Measurements from ENCODE around the gene SARDH. TPM values are rescaled to one million over a fixed set of nuclear protein-coding genes. Genes with fewer than 3 reads are reported as not detected.
A peak's percentile ranks its signal among the peaks of the same experiment; 100 is the strongest.
"Not testable (repeated sequence)": the region's sequence is repeated elsewhere in the genome, so short reads cannot be mapped to it uniquely, and the experiment has no call there.

The SARDH gene
- total and polyA plus RNA-seq, 4 donors, result 6.9 to 10.5 (median 8.8) TPM

GRCh38 chr9:133759946-133760345 is 21.8 kb upstream of the SARDH start:
- Histone ChIP-seq H3K27me3 (ENCODE audit: control insufficient read depth, insufficient read depth, low read length) (no peaks in the 10 kb centered on the region), H3K9me3 (ENCODE audit: control insufficient read depth, insufficient read depth, low read length) (no peaks in the 10 kb centered on the region), H3K4me1 (ENCODE audit: control insufficient read depth, insufficient read depth, low read length) (peaks cover 9% of the 10 kb centered on the region), H3K4me3 (ENCODE audit: low read depth, low read length) (no peak overlapping the region), H3K27ac (ENCODE audit: low read depth, low read length) (no peak overlapping the region), H3K36me3 (ENCODE audit: control insufficient read depth, insufficient read depth, low read length) (peaks cover 40% of the 10 kb centered on the region)
- DNase-seq (ENCODE audit: low read depth in 4 of 6, low spot score in 6 of 6), result no peak
- no CpG with 5 or more reads among the region's 11 CpGs for WGBS (ENCODE audit: insufficient coverage)

GRCh38 chr9:133759146-133759900 is 21.2 kb upstream of the SARDH start:
- WGBS (ENCODE audit: insufficient coverage), result 89% methylated on average over 12 of the region's 32 CpGs
- no peak overlapping the region for H3K4me3 ChIP-seq (ENCODE audit: low read depth, low read length)
- DNase-seq (ENCODE audit: low read depth in 4 of 6, low spot score in 6 of 6), result peak in 1 of 6 donors; percentile 34
- H3K4me1 ChIP-seq (ENCODE audit: control insufficient read depth, insufficient read depth, low read length), result peaks cover 9% of the 10 kb centered on the region
- H3K9me3 ChIP-seq (ENCODE audit: control insufficient read depth, insufficient read depth, low read length), result no peaks in the 10 kb centered on the region
- H3K27me3 ChIP-seq (ENCODE audit: control insufficient read depth, insufficient read depth, low read length), result no peaks in the 10 kb centered on the region
- H3K27ac ChIP-seq (ENCODE audit: low read depth, low read length), result no peak overlapping the region
- peaks cover 40% of the 10 kb centered on the region for H3K36me3 ChIP-seq (ENCODE audit: control insufficient read depth, insufficient read depth, low read length)

- peak in 1 of 6 donors; percentile 45 for DNase-seq (ENCODE audit: low read depth in 4 of 6, low spot score in 6 of 6)
- H3K27me3 ChIP-seq (ENCODE audit: control insufficient read depth, insufficient read depth, low read length), result no peaks in the 10 kb centered on the region
Measured at GRCh38 chr9:133758228-133758627, 20.1 kb upstream of the SARDH start.

GRCh38 chr9:133754688-133755227 is 16.6 kb upstream of the SARDH start:
- no peak overlapping the region for H3K4me3 ChIP-seq (ENCODE audit: low read depth, low read length)
- 55% methylated on average over 5 of the region's 9 CpGs for WGBS (ENCODE audit: insufficient coverage)
- peaks cover 9% of the 10 kb centered on the region for H3K4me1 ChIP-seq (ENCODE audit: control insufficient read depth, insufficient read depth, low read length)
- H3K27me3 ChIP-seq (ENCODE audit: control insufficient read depth, insufficient read depth, low read length), result no peaks in the 10 kb centered on the region
- H3K36me3 ChIP-seq (ENCODE audit: control insufficient read depth, insufficient read depth, low read length), result peaks cover 4% of the 10 kb centered on the region
- no peaks in the 10 kb centered on the region for H3K9me3 ChIP-seq (ENCODE audit: control insufficient read depth, insufficient read depth, low read length)
- H3K27ac ChIP-seq (ENCODE audit: low read depth, low read length), result no peak overlapping the region
- no peak for DNase-seq (ENCODE audit: low read depth in 4 of 6, low spot score in 6 of 6)

More at GRCh38 chr9:133758228-133758627, 20.1 kb upstream of the SARDH start:
- peaks cover 31% of the 10 kb centered on the region for H3K36me3 ChIP-seq (ENCODE audit: control insufficient read depth, insufficient read depth, low read length)
- no peak overlapping the region for H3K27ac ChIP-seq (ENCODE audit: low read depth, low read length)
- peaks cover 9% of the 10 kb centered on the region for H3K4me1 ChIP-seq (ENCODE audit: control insufficient read depth, insufficient read depth, low read length)
- H3K9me3 ChIP-seq (ENCODE audit: control insufficient read depth, insufficient read depth, low read length), result no peaks in the 10 kb centered on the region
- 36% methylated on average over 5 of the region's 7 CpGs for WGBS (ENCODE audit: insufficient coverage)
- no peak overlapping the region for H3K4me3 ChIP-seq (ENCODE audit: low read depth, low read length)

GRCh38 chr9:133754187-133754586 is 16.0 kb upstream of the SARDH start:
- 80% methylated on average over 2 of the region's 6 CpGs for WGBS (ENCODE audit: insufficient coverage)
- Histone ChIP-seq H3K27ac (ENCODE audit: low read depth, low read length) (no peak overlapping the region), H3K36me3 (ENCODE audit: control insufficient read depth, insufficient read depth, low read length) (peaks cover 2% of the 10 kb centered on the region), H3K4me3 (ENCODE audit: low read depth, low read length) (no peak overlapping the region), H3K27me3 (ENCODE audit: control insufficient read depth, insufficient read depth, low read length) (no peaks in the 10 kb centered on the region), H3K9me3 (ENCODE audit: control insufficient read depth, insufficient read depth, low read length) (no peaks in the 10 kb centered on the region), H3K4me1 (ENCODE audit: control insufficient read depth, insufficient read depth, low read length) (peaks cover 9% of the 10 kb centered on the region)
- no peak for DNase-seq (ENCODE audit: low read depth in 4 of 6, low spot score in 6 of 6)

GRCh38 chr9:133752739-133753446 is 14.7 kb upstream of the SARDH start:
- peak in 1 of 6 donors; percentile 44 for DNase-seq (ENCODE audit: low read depth in 4 of 6, low spot score in 6 of 6)
- 56% methylated on average over 4 of the region's 9 CpGs for WGBS (ENCODE audit: insufficient coverage)
- Histone ChIP-seq H3K4me3 (ENCODE audit: low read depth, low read length) (no peak overlapping the region), H3K9me3 (ENCODE audit: control insufficient read depth, insufficient read depth, low read length) (no peaks in the 10 kb centered on the region), H3K4me1 (ENCODE audit: control insufficient read depth, insufficient read depth, low read length) (peaks cover 6% of the 10 kb centered on the region), H3K36me3 (ENCODE audit: control insufficient read depth, insufficient read depth, low read length) (no peaks in the 10 kb centered on the region), H3K27me3 (ENCODE audit: control insufficient read depth, insufficient read depth, low read length) (no peaks in the 10 kb centered on the region), H3K27ac (ENCODE audit: low read depth, low read length) (no peak overlapping the region)

- Histone ChIP-seq H3K27me3 (ENCODE audit: control insufficient read depth, insufficient read depth, low read length) (no peaks in the 10 kb centered on the region), H3K9me3 (ENCODE audit: control insufficient read depth, insufficient read depth, low read length) (no peaks in the 10 kb centered on the region), H3K4me1 (ENCODE audit: control insufficient read depth, insufficient read depth, low read length) (no peaks in the 10 kb centered on the region), H3K4me3 (ENCODE audit: low read depth, low read length) (no peak overlapping the region), H3K36me3 (ENCODE audit: control insufficient read depth, insufficient read depth, low read length) (no peaks in the 10 kb centered on the region), H3K27ac (ENCODE audit: low read depth, low read length) (no peak overlapping the region)
- DNase-seq (ENCODE audit: low read depth in 4 of 6, low spot score in 6 of 6), result no peak
- 92% methylated on average over 9 of the region's 9 CpGs for WGBS (ENCODE audit: insufficient coverage)
Measured at GRCh38 chr9:133750982-133751649, 13.0 kb upstream of the SARDH start.

- no peak for DNase-seq (ENCODE audit: low read depth in 4 of 6, low spot score in 6 of 6)
- H3K4me3 ChIP-seq (ENCODE audit: low read depth, low read length), result no peak overlapping the region
- H3K27ac ChIP-seq (ENCODE audit: low read depth, low read length), result no peak overlapping the region
- no peaks in the 10 kb centered on the region for H3K9me3 ChIP-seq (ENCODE audit: control insufficient read depth, insufficient read depth, low read length)
- H3K27me3 ChIP-seq (ENCODE audit: control insufficient read depth, insufficient read depth, low read length), result no peaks in the 10 kb centered on the region
- H3K4me1 ChIP-seq (ENCODE audit: control insufficient read depth, insufficient read depth, low read length), result no peaks in the 10 kb centered on the region
- H3K36me3 ChIP-seq (ENCODE audit: control insufficient read depth, insufficient read depth, low read length), result no peaks in the 10 kb centered on the region
Measured at GRCh38 chr9:133747309-133747708, 9.2 kb upstream of the SARDH start.

GRCh38 chr9:133744528-133744927 is 6.4 kb upstream of the SARDH start:
- 100% methylated on average over 1 of the region's 31 CpGs for WGBS (ENCODE audit: insufficient coverage)
- not testable (repeated sequence) for DNase-seq (ENCODE audit: low read depth in 4 of 6, low spot score in 6 of 6)

More at GRCh38 chr9:133744528-133744927, 6.4 kb upstream of the SARDH start:
- not testable (repeated sequence) for H3K9me3 ChIP-seq (ENCODE audit: control insufficient read depth, insufficient read depth, low read length); H3K36me3 ChIP-seq (ENCODE audit: control insufficient read depth, insufficient read depth, low read length); H3K4me1 ChIP-seq (ENCODE audit: control insufficient read depth, insufficient read depth, low read length); H3K27ac ChIP-seq (ENCODE audit: low read depth, low read length); H3K27me3 ChIP-seq (ENCODE audit: control insufficient read depth, insufficient read depth, low read length); H3K4me3 ChIP-seq (ENCODE audit: low read depth, low read length)
